WI38 (cell line): ENCODE results near the gene ST6GALNAC5.

Experiments
- H3K4me3 ChIP-seq: 2 replicates; pipeline ENCODE4 v1.5.1; 2011; ENCODE audit warnings: low read depth, mild to moderate bottlenecking, control low read depth, low read length
- TF ChIP-seq, protein P1 (sequence below): IDR thresholded peaks from 2 replicates; pipeline ENCODE4 v1.5.1; 2012; ENCODE audit warnings: low read depth, mild to moderate bottlenecking, control low read depth, low read length

ST6GALNAC5 gene

DNA sequence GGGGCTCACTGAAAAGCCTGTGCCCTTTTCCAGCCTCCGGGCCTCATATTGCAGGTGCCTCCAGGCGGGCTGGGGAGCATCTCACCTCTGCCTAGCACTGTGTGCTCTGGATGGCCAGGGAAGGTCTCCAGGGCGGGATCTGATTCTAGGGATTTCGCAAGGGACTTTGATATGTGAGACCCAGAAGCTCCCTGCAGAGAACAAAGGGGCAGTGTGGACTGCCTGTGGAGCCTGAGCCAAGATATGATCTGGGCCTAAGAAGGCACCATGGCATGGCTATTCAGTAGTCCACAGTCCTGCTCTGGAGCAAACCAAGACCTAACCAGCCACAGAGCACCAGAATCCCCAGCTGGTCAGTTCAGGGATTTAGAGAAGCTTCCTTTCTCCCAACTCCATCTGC is 157.2 kb downstream of the ST6GALNAC5 start:
- H3K4me3 ChIP-seq, result no peak overlapping the region
- TF ChIP-seq, protein P1, sequence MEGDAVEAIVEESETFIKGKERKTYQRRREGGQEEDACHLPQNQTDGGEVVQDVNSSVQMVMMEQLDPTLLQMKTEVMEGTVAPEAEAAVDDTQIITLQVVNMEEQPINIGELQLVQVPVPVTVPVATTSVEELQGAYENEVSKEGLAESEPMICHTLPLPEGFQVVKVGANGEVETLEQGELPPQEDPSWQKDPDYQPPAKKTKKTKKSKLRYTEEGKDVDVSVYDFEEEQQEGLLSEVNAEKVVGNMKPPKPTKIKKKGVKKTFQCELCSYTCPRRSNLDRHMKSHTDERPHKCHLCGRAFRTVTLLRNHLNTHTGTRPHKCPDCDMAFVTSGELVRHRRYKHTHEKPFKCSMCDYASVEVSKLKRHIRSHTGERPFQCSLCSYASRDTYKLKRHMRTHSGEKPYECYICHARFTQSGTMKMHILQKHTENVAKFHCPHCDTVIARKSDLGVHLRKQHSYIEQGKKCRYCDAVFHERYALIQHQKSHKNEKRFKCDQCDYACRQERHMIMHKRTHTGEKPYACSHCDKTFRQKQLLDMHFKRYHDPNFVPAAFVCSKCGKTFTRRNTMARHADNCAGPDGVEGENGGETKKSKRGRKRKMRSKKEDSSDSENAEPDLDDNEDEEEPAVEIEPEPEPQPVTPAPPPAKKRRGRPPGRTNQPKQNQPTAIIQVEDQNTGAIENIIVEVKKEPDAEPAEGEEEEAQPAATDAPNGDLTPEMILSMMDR, result no peak

- H3K4me3 ChIP-seq, result no peak overlapping the region
- TF ChIP-seq, protein P1, result no peak
Measured at GRCh38 chr1:77025599-77025998, 158.3 kb downstream of the ST6GALNAC5 start.

DNA sequence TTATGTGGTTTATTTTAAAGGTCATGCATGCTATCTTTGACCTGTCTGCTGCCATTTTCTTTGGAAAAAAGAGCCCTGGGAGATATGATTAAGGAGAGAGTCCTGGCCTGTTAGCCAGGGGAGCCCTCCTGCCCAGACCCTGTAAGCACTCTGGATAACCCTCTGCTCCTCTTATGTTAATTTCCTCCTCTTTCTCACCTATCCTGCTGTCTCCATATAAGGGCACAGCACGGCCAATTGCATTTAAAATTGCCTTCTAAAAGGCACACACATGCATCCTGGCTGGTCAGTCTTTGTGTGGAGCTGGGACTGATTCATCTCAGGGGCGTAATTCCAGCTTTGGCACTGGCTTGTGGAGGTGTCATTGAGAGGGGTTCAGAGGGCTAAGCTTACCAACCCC is 158.9 kb downstream of the ST6GALNAC5 start:
- TF ChIP-seq, protein P1, result no peak
- H3K4me3 ChIP-seq, result no peak overlapping the region

GRCh38 chr1:77026640-77027039 is 159.4 kb downstream of the ST6GALNAC5 start:
- H3K4me3 ChIP-seq, result no peak overlapping the region
- TF ChIP-seq, protein P1, result no peak

DNA sequence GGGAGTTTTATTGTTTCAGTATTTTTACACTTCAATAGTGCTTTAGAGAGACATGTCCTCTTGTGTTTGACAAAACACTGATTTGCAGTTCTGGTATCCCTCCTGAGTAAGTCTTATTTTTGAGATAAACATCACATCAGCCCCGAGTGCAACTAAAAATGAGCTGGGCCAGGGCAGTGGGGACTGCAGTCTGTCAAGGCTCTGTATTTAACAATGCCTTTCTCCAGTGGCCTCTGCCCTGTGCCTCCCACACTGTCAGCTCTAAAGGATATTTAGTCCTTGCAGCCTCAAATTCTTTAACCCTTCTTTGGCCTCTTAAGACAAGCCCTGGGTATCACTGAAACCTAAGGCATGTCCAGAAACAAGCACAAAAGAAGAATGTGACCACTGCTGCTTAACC is 160.6 kb downstream of the ST6GALNAC5 start:
- H3K4me3 ChIP-seq, result no peak overlapping the region
- TF ChIP-seq, protein P1, result no peak

DNA sequence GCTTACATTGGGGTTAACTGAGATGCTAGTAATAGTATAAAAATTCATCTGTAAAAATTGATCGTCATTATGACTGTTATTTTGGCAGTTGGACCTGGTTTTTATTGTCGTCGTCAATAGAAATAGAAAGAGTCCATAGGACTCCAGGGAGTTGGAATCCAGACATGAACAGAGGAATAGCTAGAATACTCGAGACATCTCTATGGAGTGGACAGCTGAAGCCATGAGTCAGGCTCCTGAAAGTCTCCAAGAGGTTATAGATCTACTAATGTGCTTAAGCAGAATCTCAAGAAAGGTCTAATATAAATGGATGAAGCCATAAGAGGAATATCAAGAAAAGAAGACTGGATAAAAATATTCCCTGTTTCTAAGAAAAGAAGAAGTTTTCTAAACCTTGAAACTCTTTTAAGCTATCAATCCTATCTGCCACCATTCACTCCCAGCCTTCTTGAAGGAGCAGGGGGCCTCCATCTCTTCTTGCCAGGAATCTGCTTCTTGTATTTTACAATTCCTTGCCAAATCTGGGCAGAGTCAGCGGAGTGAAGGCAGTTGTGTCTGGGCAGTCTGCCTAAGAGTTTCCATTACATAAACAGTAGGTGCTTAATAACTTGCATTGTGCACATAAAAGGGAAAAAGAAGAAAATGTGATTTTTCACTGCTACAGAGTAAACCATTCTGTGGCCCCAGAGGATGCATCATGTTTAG is 163.3 kb downstream of the ST6GALNAC5 start:
- no peak overlapping the region for H3K4me3 ChIP-seq
- TF ChIP-seq, protein P1, result no peak

- no peak overlapping the region for H3K4me3 ChIP-seq
- TF ChIP-seq, protein P1, result no peak
Measured at GRCh38 chr1:77031106-77031662, 163.9 kb downstream of the ST6GALNAC5 start.
